ENCODE measurements around the gene KRT7.
"Not testable (repeated sequence)": the region's sequence is repeated elsewhere in the genome, so short reads cannot be mapped to it uniquely, and the experiment has no call there.

The KRT7 gene

DNA sequence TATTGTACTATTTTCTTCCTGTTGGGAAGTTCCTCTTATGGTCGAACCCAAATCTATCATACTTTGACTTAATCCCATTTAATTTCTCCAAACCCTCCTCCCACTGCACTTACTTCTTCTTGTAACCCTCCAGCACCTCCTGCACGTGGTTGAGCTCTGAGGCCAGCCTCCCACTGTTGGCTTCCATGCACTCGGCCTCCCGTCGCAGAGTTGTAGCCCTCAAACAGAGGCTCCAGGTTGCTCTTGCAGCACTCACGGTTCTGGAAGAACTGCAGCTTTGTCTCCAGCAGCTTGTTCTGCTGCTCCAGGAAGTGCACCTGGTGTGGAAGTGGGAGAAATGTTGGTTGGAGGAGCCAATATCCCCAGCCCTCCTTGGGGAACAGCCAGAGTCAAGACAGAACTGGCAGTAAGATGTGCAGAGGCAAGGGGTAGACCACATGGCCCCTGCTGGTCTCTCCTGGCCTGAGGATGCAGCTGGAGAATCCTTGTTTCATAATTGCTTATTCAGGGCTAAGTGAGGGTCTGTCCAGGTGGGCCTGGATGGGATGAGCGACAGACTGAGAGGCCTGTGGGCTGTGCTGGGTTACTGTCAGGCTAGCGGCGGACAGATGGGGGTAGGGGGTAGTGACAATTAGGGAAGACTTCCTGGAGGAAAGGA lies 23.0 kb downstream of the KRT7 start:
- no peak for DNase-seq (ENCODE audit: low spot score)

GRCh38 chr12:52256584-52256935 lies 23.5 kb downstream of the KRT7 start:
- no peak for DNase-seq (ENCODE audit: low spot score)

DNA sequence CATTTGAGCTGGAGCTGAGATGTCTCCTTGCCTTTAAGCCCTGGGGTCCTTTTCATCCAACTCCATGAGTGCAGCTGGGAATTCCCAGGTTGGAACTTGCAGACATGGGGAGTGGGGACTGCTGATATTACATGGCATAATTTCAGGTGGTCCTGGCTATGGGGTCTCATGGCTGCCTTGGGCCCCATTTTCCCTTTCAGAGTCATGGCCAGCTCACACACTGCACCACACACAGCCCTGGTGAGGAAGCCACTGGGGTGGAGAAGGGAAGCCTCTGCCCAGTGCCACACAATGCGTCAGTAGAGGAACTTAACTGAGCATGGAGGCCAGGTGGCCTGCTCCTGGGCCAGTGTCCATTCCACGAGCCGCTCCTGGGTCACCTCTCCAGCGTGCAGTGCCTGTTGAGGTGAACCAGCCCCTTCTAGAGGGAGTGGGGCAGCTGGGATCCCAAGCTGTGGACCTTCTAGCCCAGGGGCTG lies 24.1 kb downstream of the KRT7 start:
- DNase-seq (ENCODE audit: low spot score) = no peak

GRCh38 chr12:52257922-52258321 lies 24.9 kb downstream of the KRT7 start:
- DNase-seq (ENCODE audit: low spot score) = not testable (repeated sequence)

GRCh38 chr12:52258335-52258901 lies 25.4 kb downstream of the KRT7 start:
- DNase-seq (ENCODE audit: low spot score) = peak; percentile 79

DNA sequence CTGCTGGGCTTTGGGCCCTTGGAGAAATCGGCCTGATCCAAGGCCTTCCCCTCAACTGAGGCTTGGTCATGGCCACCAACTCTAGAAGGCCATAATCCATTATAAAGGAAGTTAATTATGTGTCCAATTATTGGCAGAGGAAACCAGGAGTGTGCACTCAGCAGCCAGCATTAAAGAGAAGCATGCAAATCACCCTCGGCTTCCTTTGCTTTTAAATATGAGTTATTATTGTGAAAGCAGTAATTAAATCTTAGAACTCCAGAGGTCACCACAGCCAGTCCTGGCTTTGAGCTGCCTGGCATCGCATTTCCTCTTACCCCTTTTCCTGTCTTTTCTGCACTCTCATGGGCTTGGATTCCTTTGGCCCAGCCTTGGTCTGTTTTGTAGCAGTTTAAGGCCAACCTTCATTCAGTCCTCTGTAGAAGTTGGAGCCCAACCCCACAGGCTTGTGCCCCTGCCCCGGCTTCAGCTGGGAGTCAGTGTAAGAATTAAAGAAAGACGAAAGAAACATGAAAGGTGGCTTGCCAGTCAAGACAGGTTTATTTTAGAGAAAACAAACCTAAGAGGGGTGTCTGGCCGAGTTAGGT lies 26.7 kb downstream of the KRT7 start:
- DNase-seq (ENCODE audit: low spot score) = no peak

GRCh38 chr12:52260361-52261207 lies 27.5 kb downstream of the KRT7 start:
- no peak for DNase-seq (ENCODE audit: low spot score)

- DNase-seq (ENCODE audit: low spot score) = no peak
Measured at GRCh38 chr12:52261208-52261484, 28.1 kb downstream of the KRT7 start.

- no peak for DNase-seq (ENCODE audit: low spot score)
Measured at GRCh38 chr12:52262286-52262685, 29.2 kb downstream of the KRT7 start.

DNA sequence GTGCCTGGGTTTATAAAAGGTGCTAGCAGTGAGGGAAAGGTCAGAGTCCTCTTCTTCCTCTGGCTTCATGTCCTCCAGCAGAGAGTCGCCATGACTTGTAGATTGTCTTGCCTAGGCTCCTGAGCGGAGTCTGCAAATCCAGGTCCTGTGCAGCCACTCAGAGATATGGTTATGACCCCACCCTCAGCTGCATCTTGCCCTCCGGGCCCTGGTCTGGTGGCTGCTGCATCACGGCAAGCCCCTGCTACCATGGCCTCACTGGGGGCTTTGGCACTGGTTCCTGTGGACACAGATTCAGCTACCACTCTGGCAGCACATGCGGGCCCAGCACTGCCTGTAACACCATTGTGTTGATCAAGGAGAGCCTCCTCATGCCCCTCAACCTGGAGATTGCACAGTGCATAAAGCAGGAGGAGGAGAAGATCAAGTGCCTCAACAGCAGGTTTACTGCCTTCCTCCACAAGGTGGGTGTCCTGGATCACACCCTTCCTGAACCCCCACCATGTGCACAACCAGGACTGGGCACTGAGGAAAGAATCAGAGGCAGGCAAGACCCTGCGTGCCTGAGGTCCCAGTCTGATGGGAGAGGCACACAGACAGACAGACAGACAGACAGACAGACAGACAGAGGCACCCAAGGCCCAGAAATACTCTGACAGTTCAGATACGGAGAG lies 30.9 kb downstream of the KRT7 start:
- no peak for DNase-seq (ENCODE audit: low spot score)

- no peak for DNase-seq (ENCODE audit: low spot score)
Measured at GRCh38 chr12:52264435-52264825, 31.4 kb downstream of the KRT7 start.

GRCh38 chr12:52266514-52266913 lies 33.5 kb downstream of the KRT7 start:
- DNase-seq (ENCODE audit: low spot score) = no peak

DNA sequence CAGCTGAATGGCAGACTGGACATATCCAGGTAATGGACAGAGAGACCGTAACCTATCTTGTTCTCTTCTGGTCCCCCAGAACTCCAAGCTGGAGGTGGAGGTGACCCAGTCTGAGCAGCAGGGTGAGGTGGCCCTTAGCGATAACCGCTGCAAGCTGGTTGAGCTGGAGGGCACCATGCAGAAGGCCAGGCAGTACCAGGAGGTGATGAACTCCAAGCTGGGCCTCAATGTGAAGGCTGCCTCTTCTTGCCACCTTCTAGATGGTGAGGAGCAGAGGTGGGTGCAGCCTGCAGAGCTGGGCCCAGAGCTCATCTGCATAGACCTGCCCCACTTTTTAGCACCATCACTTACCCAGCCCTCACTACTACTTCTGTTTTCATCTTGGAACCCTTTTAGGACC lies 34.2 kb downstream of the KRT7 start:
- no peak for DNase-seq (ENCODE audit: low spot score)

GRCh38 chr12:52267699-52268098 lies 34.7 kb downstream of the KRT7 start:
- no peak for DNase-seq (ENCODE audit: low spot score)

- peak; percentile 61 for DNase-seq (ENCODE audit: low spot score)
Measured at GRCh38 chr12:52268212-52268611, 35.2 kb downstream of the KRT7 start.

GRCh38 chr12:52270541-52271070 lies 37.6 kb downstream of the KRT7 start:
- no peak for DNase-seq (ENCODE audit: low spot score)

GRCh38 chr12:52271158-52271557 lies 38.1 kb downstream of the KRT7 start:
- no peak for DNase-seq (ENCODE audit: low spot score)

- no peak for DNase-seq (ENCODE audit: low spot score)
Measured at GRCh38 chr12:52274521-52275120, 41.6 kb downstream of the KRT7 start, which contains the start of gene KRT86. Gene KRT86 (plus strand): TSS chr12:52274645. CDS start chr12:52301917, 27,272 bp downstream.

DNA sequence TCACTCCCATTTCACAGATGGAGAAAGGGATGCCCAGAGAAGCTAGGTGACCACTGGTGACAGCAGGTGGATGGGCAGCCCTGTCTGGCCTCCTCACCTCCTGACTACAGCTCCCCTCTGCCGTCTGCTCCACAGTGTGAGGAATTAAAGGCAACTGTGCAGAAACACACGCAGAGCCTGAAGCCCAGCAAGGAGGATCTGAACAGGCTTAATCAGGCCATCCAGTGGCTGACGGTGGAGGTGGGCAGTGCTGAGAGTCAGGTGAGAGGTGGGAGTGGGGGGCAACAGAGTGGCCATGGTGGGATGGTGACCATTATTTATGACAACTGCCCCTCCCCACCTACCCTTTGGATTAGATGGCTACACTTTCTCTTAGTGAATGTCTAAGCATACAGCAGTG lies 42.6 kb downstream of the KRT7 start:
- DNase-seq (ENCODE audit: low spot score) = no peak

GRCh38 chr12:52277486-52278245 lies 44.6 kb downstream of the KRT7 start:
- DNase-seq (ENCODE audit: low spot score) = no peak

Data from AG20443 (cell line).